ENCODE data around the gene AKAP8.
A peak's percentile ranks its signal among the peaks of the same experiment; 100 is the strongest.

Gene AKAP8

DNA sequence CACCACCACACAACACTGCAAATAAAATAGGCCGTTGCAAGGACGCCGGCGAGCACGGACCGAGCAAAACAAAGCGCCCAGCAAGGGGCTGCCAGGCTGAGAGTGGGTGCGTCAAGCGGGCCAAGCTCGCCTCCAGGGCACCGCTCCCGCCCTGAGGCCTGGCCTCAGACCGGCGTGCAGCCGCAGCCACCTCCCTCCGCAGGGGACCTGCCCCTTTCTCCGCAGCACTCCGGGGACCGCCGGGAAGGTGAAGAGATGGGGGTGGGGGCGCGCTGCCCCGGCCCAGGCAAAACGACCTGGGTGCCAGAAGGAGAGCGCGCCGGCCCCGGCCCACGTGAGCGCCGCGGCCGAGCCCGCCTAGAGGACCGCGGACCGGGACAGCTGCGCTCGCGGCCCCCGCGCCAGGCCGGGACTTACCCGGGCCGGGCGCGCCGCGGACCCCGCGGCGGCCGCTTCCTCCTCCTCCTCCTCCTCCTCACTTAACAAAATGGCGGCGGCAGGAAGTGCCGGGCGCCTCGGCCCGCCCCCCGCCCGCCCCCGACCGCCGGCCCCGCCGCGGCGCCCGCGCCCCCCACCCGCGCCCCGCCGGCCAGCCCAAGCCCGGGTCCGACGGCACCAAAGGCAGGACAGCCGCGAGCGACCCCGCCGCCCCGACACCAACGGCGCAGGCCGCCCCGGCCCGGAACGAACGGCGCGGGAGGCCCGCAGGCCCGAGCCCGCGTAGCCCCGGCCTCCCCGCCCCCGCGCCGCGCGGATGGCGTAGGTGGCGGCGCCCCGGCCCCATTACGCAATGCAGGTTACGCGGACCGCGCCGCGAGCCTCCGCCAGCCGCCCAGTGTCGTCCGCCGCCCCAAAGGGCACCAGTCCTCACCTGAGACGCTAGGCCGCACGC, 47.9 kb downstream of the AKAP8 start:
- no peak overlapping the region for H2BK12ac ChIP-seq (ENCODE audit: low read length)
- no peak overlapping the region for H2BK15ac ChIP-seq (ENCODE audit: low read length)
- H4K8ac ChIP-seq (ENCODE audit: low read depth, low read length) = peak overlapping the region; percentile 82
- peak overlapping the region; percentile 31 for H3K23ac ChIP-seq (ENCODE audit: low read depth, low read length, poor library complexity)
- no peak overlapping the region for H2BK120ac ChIP-seq (ENCODE audit: low read depth, low read length)
- H3K4me1 ChIP-seq (ENCODE audit: control insufficient read depth in 2 of 2, insufficient read depth in 1 of 2, low read depth in 1 of 2, low read length in 2 of 2) = peaks cover 6% of the 10 kb centered on the region in 2 donors
- H3K4me2 ChIP-seq (ENCODE audit: insufficient read depth, low read length, poor library complexity, severe bottlenecking) = peak overlapping the region; percentile 66
- peak overlapping the region; percentile 99 for H2BK5ac ChIP-seq (ENCODE audit: low read length)
- H2AFZ ChIP-seq (ENCODE audit: low read length) = peak overlapping the region; percentile 72
- no peak overlapping the region for H3K4ac ChIP-seq (ENCODE audit: low read length)
- H3K79me1 ChIP-seq (ENCODE audit: low read depth, low read length) = peaks cover 12% of the 10 kb centered on the region
- peaks cover 0 to 15% of the 10 kb centered on the region in 2 donors for H3K36me3 ChIP-seq (replicated peaks in 1 of 2; ENCODE audit: control insufficient read depth in 2 of 2, insufficient read depth in 2 of 2, low read length in 2 of 2)
- peak; percentile 21 for DNase-seq (ENCODE audit: low spot score)
- H3K9me3 ChIP-seq (replicated peaks in 1 of 2; ENCODE audit: control insufficient read depth in 2 of 2, insufficient read depth in 1 of 2, low read depth in 1 of 2, low read length in 2 of 2) = peaks cover 0 to 3% of the 10 kb centered on the region in 2 donors
- H3K14ac ChIP-seq (ENCODE audit: low read length) = peak overlapping the region; percentile 97
- peak overlapping the region; percentile 30 for H4K91ac ChIP-seq (ENCODE audit: low read depth, low read length, poor library complexity)
- no peaks in the 10 kb centered on the region for H3K27me3 ChIP-seq (ENCODE audit: control insufficient read depth in 3 of 3, insufficient read depth in 3 of 3, low read depth in 1 of 3, low read length in 3 of 3)
- peak overlapping the region; percentile 88 for H2AK5ac ChIP-seq (ENCODE audit: low read depth, low read length)
- peak overlapping the region; percentile 98 for H3K18ac ChIP-seq (ENCODE audit: low read length)
- peak overlapping the region; percentile 99 for H3K9ac ChIP-seq (ENCODE audit: low read depth, low read length, poor library complexity)
- H3K27ac ChIP-seq (replicated peaks; ENCODE audit: low read length) = peak overlapping the region; percentile 87
- WGBS, 2 donors (ENCODE audit: extremely low coverage in 2 of 2, insufficient read length in 2 of 2, insufficient replicate concordance in 1 of 2) = no CpG with 5 or more reads among the region's 122 CpGs
- H3K4me3 ChIP-seq (ENCODE audit: low read length in 2 of 2) = peak overlapping the region; percentile 99 to 100

DNA sequence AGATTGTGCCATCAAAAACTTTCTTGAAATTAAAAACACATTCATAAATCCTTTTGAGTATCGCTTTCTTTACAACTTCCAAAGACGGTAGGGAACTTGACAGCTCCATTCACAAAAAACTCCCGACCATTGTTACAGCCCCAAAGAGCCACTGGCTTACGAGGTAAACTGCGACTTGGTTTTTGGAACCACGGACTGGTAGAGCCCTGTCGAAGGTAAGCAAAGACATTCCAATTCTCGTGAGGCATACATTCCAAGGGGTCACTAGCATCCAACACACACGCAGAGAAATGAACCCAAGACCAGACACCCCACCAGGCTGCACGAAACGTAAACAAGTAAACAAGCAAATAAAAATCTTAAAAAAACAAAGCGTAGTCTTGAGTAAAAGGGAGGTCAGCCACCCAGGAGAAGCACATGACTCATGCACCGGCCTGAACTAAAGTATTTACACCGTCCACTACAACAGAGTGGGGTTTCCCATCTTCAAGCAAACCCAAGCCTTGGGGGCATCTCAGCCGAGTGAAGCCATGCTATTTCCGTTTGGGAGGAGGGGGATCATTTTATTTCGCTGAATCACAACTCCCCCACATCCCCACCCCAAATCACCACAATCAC, 48.7 kb downstream of the AKAP8 start:
- Histone ChIP-seq H3K4ac (ENCODE audit: low read length) (no peak overlapping the region), H3K27ac (replicated peaks; ENCODE audit: low read length) (no peak overlapping the region), H2BK12ac (ENCODE audit: low read length) (no peak overlapping the region), H3K79me1 (ENCODE audit: low read depth, low read length) (peaks cover 12% of the 10 kb centered on the region), H3K14ac (ENCODE audit: low read length) (no peak overlapping the region), H3K4me1 (ENCODE audit: control insufficient read depth in 2 of 2, insufficient read depth in 1 of 2, low read depth in 1 of 2, low read length in 2 of 2) (peaks cover 6 to 9% of the 10 kb centered on the region in 2 donors), H3K4me2 (ENCODE audit: insufficient read depth, low read length, poor library complexity, severe bottlenecking) (peak overlapping the region; percentile 66), H2BK15ac (ENCODE audit: low read length) (no peak overlapping the region), H3K4me3 (ENCODE audit: low read length in 2 of 2) (peak overlapping the region; percentile 99 to 100), H4K91ac (ENCODE audit: low read depth, low read length, poor library complexity) (no peak overlapping the region), H3K9me3 (replicated peaks in 1 of 2; ENCODE audit: control insufficient read depth in 2 of 2, insufficient read depth in 1 of 2, low read depth in 1 of 2, low read length in 2 of 2) (peaks cover 0 to 3% of the 10 kb centered on the region in 2 donors), H3K23ac (ENCODE audit: low read depth, low read length, poor library complexity) (no peak overlapping the region), H2AFZ (ENCODE audit: low read length) (no peak overlapping the region), H4K8ac (ENCODE audit: low read depth, low read length) (no peak overlapping the region), H2AK5ac (ENCODE audit: low read depth, low read length) (no peak overlapping the region), H2BK120ac (ENCODE audit: low read depth, low read length) (no peak overlapping the region), H3K9ac (ENCODE audit: low read depth, low read length, poor library complexity) (peak overlapping the region; percentile 96), H2BK5ac (ENCODE audit: low read length) (no peak overlapping the region), H3K27me3 (ENCODE audit: control insufficient read depth in 3 of 3, insufficient read depth in 3 of 3, low read depth in 1 of 3, low read length in 3 of 3) (no peaks in the 10 kb centered on the region), H3K36me3 (replicated peaks in 1 of 2; ENCODE audit: control insufficient read depth in 2 of 2, insufficient read depth in 2 of 2, low read length in 2 of 2) (peaks cover 0 to 12% of the 10 kb centered on the region in 2 donors), H3K18ac (ENCODE audit: low read length) (no peak overlapping the region)
- no CpG with 5 or more reads among the region's 17 CpGs for WGBS, 2 donors (ENCODE audit: extremely low coverage in 2 of 2, insufficient read length in 2 of 2, insufficient replicate concordance in 1 of 2)
- DNase-seq (ENCODE audit: low spot score) = peak; percentile 17

DNA sequence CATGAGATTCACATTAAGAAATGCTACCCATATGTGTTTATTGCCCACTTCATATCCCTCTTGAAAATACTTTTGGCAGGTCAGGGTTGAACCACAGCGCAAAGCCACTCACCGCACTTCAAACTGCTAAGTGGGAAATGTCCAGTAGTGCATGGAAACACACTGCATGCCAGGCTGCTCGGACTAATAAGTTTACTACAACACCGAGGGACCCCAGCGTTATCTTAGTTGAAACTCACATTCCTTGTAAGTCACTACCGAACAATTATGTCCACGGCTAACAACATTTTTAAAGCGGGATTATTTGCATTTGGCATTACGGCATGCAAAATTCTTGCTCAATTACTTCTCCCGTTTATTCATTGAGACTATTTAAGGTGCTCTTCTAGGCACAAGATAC, 51.3 kb downstream of the AKAP8 start:
- H3K27ac ChIP-seq (replicated peaks; ENCODE audit: low read length) = no peak overlapping the region
- no peak overlapping the region for H4K91ac ChIP-seq (ENCODE audit: low read depth, low read length, poor library complexity)
- H3K4ac ChIP-seq (ENCODE audit: low read length) = no peak overlapping the region
- no peak overlapping the region for H2BK12ac ChIP-seq (ENCODE audit: low read length)
- H2BK15ac ChIP-seq (ENCODE audit: low read length) = no peak overlapping the region
- H3K4me1 ChIP-seq (ENCODE audit: control insufficient read depth in 2 of 2, insufficient read depth in 1 of 2, low read depth in 1 of 2, low read length in 2 of 2) = peaks cover 9 to 13% of the 10 kb centered on the region in 2 donors
- H3K36me3 ChIP-seq (replicated peaks in 1 of 2; ENCODE audit: control insufficient read depth in 2 of 2, insufficient read depth in 2 of 2, low read length in 2 of 2) = peaks cover 0 to 9% of the 10 kb centered on the region in 2 donors
- no peak overlapping the region for H2AK5ac ChIP-seq (ENCODE audit: low read depth, low read length)
- H3K79me1 ChIP-seq (ENCODE audit: low read depth, low read length) = peaks cover 10% of the 10 kb centered on the region
- no peak overlapping the region for H3K4me2 ChIP-seq (ENCODE audit: insufficient read depth, low read length, poor library complexity, severe bottlenecking)
- DNase-seq (ENCODE audit: low spot score) = no peak
- no peak overlapping the region for H3K14ac ChIP-seq (ENCODE audit: low read length)
- H3K4me3 ChIP-seq (ENCODE audit: low read length in 2 of 2) = no peak overlapping the region
- no peak overlapping the region for H4K8ac ChIP-seq (ENCODE audit: low read depth, low read length)
- H2BK120ac ChIP-seq (ENCODE audit: low read depth, low read length) = no peak overlapping the region
- no peaks in the 10 kb centered on the region for H3K27me3 ChIP-seq (ENCODE audit: control insufficient read depth in 3 of 3, insufficient read depth in 3 of 3, low read depth in 1 of 3, low read length in 3 of 3)
- no peak overlapping the region for H2AFZ ChIP-seq (ENCODE audit: low read length)
- no peak overlapping the region for H3K18ac ChIP-seq (ENCODE audit: low read length)
- no CpG with 5 or more reads among the region's 10 CpGs for WGBS, 2 donors (ENCODE audit: extremely low coverage in 2 of 2, insufficient read length in 2 of 2, insufficient replicate concordance in 1 of 2)
- peaks cover 0 to 3% of the 10 kb centered on the region in 2 donors for H3K9me3 ChIP-seq (replicated peaks in 1 of 2; ENCODE audit: control insufficient read depth in 2 of 2, insufficient read depth in 1 of 2, low read depth in 1 of 2, low read length in 2 of 2)
- peak overlapping the region; percentile 9 for H3K9ac ChIP-seq (ENCODE audit: low read depth, low read length, poor library complexity)
- no peak overlapping the region for H2BK5ac ChIP-seq (ENCODE audit: low read length)
- no peak overlapping the region for H3K23ac ChIP-seq (ENCODE audit: low read depth, low read length, poor library complexity)

All from neuronal stem cell (in vitro differentiated cells).